Activated CD8-positive, alpha-beta memory T cell treated with anti-CD3 and anti-CD28 coated beads for 1 hour (primary cell): ENCODE results near the gene EBPL.
"Not testable (repeated sequence)": the region's sequence is repeated elsewhere in the genome, so short reads cannot be mapped to it uniquely, and the experiment has no call there.

Experiments
- DNase-seq, 2 donors: peaks; one replicate each; pipeline ENCODE4 v3.0.0-alpha.2; 2020; ENCODE audit warnings: low read depth in 1 of 2; ENCODE audit errors: extremely low read depth in 1 of 2

EBPL gene

GRCh38 chr13:49636705-49637104 lies 54.6 kb downstream of the EBPL start:
- no peak for DNase-seq

- DNase-seq, result peak in 1 of 2 donors; percentile 5
Measured at GRCh38 chr13:49635599-49636433, 55.5 kb downstream of the EBPL start.

GRCh38 chr13:49633710-49634109 lies 57.6 kb downstream of the EBPL start:
- no peak for DNase-seq

- no peak for DNase-seq
Measured at GRCh38 chr13:49632156-49632555, 59.1 kb downstream of the EBPL start.

- DNase-seq, result no peak
Measured at GRCh38 chr13:49630580-49630979, 60.7 kb downstream of the EBPL start.

GRCh38 chr13:49629947-49630346 lies 61.3 kb downstream of the EBPL start:
- DNase-seq, result no peak

- DNase-seq, result no peak
Measured at GRCh38 chr13:49629196-49629938, 61.9 kb downstream of the EBPL start.

- DNase-seq, result peak in 1 of 2 donors; percentile 15
Measured at GRCh38 chr13:49627831-49628652, 63.2 kb downstream of the EBPL start, which contains the start of gene ARL11. Gene ARL11 (plus strand): TSS chr13:49628507. CDS start chr13:49630448, 1,941 bp downstream.

GRCh38 chr13:49625392-49626079 lies 65.8 kb downstream of the EBPL start:
- no peak for DNase-seq

GRCh38 chr13:49624229-49624628 lies 67.1 kb downstream of the EBPL start:
- DNase-seq, result no peak

- DNase-seq, result no peak
Measured at GRCh38 chr13:49622174-49622946, 68.9 kb downstream of the EBPL start.

GRCh38 chr13:49620170-49620621 lies 71.1 kb downstream of the EBPL start:
- DNase-seq, result no peak

- no peak for DNase-seq
Measured at GRCh38 chr13:49616676-49617065, 74.6 kb downstream of the EBPL start.

- DNase-seq, result no peak
Measured at GRCh38 chr13:49615836-49616675, 75.2 kb downstream of the EBPL start.

- DNase-seq, result not testable (repeated sequence)
Measured at GRCh38 chr13:49612042-49612441, 79.2 kb downstream of the EBPL start.
